Fibroblast of skin of scalp (primary cell): ENCODE data around the gene PAQR7. TPM values are rescaled to one million over a fixed set of nuclear protein-coding genes. Genes with fewer than 3 reads are reported as not detected.

Source experiments
- DNase-seq: peaks from one replicate; pipeline ENCODE4 v3.0.0-alpha.2; 2013
- polyA plus RNA-seq, 2 experiments: library from polyadenylated mRNA; unstranded; fragments of 120-200 nt; gene quantifications; one replicate each; pipeline ENCODE4 v1.2.1, GENCODE V29; 2013; ENCODE audit not compliant: insufficient read length in 2 of 2

The PAQR7 gene, protein sequence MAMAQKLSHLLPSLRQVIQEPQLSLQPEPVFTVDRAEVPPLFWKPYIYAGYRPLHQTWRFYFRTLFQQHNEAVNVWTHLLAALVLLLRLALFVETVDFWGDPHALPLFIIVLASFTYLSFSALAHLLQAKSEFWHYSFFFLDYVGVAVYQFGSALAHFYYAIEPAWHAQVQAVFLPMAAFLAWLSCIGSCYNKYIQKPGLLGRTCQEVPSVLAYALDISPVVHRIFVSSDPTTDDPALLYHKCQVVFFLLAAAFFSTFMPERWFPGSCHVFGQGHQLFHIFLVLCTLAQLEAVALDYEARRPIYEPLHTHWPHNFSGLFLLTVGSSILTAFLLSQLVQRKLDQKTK
- 13.2 TPM for polyA plus RNA-seq (2013, experiment 1 of 2; ENCODE audit: insufficient read length)
- 12.6 TPM for polyA plus RNA-seq (2013, experiment 2 of 2; ENCODE audit: insufficient read length)

DNA sequence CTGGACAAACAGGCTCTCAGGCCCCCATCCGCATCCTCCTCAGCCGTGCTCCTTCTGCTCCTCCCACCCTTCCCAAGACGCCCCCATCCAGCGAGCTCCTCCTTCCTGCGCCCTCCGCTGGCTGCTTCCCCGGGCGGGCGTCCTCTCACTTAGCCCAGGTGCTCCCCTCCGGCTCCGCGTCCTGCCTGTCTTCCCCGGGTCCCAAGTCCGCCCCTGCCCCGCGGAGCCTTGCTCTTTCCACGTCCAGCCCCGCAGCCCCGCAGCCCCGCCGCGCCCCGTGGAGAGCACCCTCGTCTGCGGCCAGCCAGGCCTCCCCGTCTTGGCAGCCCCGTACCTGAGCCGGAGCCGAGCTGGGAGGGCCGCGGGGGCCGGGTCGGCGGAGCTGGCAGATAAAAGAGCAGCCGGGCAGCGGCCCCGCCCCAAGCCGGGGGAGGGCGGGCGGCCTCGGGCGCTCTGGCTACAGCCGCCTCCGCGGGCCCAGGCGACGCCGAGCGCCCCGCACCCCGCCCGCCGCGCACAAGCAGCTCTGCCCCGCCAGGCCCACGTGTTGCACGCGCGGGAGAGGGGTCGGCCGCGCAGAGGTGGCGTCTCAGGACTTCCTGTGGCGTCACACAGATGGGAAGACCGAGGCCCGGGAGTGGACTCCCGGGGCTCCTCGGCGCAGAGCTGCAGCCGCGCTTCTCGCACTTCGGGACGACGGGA, at the start of gene PAQR7:
TSS of gene PAQR7 (minus strand) at position 555 of the 702 bp plus-strand sequence. CDS start 11,869 bp downstream, outside the sequence.
- DNase-seq: peak; percentile 86

DNA sequence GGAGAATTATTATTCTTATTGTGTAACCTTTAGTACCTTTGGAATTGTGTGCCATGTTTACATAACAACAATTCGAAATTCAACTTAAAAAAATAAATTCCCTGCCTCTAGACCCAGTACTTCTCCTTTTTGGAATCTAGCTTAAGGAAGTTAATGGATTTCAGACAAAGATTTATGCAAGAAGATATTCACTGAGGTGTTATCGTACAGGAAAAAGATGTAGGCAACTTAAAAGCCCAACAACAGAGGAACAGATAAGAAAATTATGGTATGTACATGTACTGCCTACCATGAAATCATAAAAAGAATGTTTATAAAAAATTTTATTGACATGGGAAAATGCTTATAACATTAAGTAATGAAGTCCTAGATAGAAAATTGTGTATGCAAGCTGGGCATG, 48.9 kb upstream of the PAQR7 start:
- no peak for DNase-seq

- DNase-seq: peak; percentile 19
These were observed 47.6 kb upstream of the PAQR7 start for GRCh38 chr1:25922971-25923552.

DNA sequence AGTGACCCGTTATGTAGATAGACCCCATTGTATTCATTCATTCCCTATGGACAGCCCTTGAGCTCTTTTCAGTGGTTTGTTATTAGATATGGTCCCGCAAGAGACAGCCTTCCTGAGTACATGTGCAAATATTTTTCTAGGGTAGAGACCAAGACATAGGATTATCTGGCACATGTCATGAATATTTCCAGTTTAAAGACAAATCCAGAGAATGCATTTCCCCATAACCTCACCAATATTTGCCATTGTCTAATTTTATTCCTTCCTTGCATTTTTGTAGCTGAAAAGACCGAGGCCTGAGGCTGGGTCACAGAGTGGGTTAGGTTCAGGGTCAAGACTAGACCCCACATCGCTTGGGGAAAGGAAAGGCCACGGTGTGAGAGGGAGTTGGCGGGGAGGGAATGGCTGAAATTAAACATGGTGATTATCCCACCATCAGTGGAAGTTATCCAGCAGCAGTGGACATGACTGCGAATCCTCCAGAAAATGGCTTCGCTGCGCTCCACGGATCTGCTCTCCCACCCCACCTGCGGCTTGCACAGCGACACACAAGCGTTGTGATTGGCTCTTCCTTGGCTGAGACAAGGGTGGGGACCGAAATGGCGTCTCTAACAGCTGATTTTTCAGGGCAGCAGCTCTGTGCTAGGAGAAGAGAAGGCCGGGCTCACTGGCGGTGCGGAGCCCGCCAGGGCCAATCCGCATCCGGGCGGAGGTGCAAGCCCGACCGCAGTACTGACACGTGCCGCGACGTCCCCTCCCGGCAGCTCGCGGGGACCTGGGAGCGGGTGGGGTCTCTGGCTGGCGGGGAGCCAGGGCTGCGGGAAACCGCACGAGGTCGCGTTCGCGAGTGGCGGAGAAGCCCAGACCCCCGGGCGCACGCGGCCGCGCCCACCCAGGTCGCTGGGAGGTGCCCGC, 46.8 kb upstream of the PAQR7 start:
- peak; percentile 33 for DNase-seq

- DNase-seq: no peak
These were observed 43.1 kb upstream of the PAQR7 start for GRCh38 chr1:25918615-25919014.

GRCh38 chr1:25917996-25918395, 42.5 kb upstream of the PAQR7 start:
- peak; percentile 24 for DNase-seq

- no peak for DNase-seq
These were observed 41.0 kb upstream of the PAQR7 start for GRCh38 chr1:25916460-25916859.

DNA sequence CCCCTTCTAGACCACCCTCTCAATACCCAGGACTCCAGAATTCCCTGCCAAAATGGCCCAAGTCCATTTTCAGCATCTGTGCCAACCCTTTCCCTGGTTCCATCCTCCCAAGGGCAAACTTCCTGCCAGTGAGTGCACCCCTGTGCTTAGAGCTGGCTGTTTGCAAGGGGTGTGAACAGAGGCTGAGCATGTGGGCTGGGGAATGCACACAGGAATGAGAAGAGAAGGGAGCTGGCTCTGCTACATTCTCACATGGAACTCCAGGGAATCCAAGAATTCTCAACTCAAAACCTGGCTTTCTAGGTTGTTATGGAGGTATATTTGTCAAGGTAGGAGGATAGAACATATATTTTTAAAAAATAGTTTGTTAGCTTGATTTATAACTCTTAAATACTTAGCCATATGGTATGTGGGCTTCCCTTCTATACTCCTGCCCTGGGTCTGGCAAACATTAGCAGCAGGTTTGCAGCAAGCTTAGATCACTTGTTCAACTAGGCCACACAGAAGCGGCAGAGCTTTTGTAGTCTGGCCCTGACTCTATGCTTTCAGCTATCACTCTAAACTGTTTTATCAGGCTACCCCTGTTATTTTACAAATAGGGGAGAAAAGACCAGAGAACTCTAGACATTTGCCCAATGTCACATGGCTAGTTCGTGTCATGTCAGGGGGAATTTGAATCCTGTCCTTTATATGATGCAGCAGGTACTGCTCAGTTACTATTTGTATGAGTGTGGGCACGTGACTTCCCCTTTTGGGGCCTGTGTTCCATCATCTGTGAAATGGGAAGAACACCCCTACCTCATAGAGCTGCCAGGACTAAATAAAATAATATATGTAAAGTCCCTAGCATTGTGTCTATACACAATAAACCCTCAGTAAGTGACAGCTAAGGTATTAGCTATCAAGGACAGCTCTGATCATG, 38.8 kb upstream of the PAQR7 start:
- peak; percentile 44 for DNase-seq

GRCh38 chr1:25913206-25913605, 37.7 kb upstream of the PAQR7 start:
- DNase-seq: no peak

- peak; percentile 90 for DNase-seq
These were observed 36.7 kb upstream of the PAQR7 start for GRCh38 chr1:25912076-25912831.

- DNase-seq: no peak
These were observed 35.7 kb upstream of the PAQR7 start for GRCh38 chr1:25911162-25911561.

- no peak for DNase-seq
These were observed 33.5 kb upstream of the PAQR7 start for GRCh38 chr1:25909040-25909439.

DNA sequence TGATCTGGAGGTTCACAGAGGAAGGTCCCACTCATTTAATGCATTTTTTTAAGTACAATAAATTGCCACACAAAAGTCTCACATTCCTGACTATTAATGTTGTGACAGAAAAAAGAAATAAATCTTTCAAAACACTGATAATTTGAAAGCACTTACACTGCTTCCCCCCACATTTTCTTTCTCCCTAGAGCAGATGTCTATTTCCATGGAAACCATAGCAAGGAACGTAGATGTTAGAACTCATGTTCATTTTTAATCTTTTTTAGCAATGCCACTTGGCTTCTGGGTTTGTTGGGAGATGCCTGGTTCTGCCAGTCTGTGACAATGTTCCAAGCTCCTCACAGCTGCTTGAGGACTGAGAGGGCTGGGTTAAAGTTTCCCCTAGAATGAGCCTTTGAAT, 32.7 kb upstream of the PAQR7 start:
- DNase-seq: no peak

GRCh38 chr1:25907601-25908000, 32.1 kb upstream of the PAQR7 start:
- DNase-seq: no peak

DNA sequence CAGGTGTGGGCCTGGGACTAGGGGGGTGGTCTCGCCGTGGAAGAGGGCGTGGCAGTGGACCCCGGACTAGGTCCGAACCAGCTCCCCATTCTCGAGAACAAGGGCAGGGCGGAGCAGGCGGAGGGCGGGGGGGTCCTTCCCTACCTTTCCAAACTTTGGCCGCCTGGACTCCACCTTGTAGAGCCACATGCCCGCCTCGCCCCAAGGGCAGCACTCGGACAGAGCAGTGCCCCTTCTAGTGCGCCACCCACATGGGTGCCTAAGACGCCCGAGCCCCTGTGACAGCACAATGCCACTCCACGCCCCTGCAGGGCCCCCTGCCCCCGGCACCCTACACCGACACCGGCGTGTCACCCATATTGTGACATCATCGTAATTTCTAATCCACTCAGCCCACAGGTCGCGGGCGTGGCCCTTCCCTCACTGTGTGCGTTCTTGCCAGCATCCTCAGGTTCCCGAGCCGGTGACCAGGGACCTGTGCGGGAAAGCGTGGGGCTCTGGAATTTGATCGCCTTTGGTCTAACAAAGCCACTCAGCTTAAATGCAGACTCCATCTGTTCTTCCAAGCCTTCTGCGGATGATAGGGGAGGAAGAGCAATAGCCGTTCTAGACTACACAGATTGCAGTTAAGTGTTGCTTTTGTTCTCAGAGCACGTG, 31.3 kb upstream of the PAQR7 start:
- no peak for DNase-seq

DNA sequence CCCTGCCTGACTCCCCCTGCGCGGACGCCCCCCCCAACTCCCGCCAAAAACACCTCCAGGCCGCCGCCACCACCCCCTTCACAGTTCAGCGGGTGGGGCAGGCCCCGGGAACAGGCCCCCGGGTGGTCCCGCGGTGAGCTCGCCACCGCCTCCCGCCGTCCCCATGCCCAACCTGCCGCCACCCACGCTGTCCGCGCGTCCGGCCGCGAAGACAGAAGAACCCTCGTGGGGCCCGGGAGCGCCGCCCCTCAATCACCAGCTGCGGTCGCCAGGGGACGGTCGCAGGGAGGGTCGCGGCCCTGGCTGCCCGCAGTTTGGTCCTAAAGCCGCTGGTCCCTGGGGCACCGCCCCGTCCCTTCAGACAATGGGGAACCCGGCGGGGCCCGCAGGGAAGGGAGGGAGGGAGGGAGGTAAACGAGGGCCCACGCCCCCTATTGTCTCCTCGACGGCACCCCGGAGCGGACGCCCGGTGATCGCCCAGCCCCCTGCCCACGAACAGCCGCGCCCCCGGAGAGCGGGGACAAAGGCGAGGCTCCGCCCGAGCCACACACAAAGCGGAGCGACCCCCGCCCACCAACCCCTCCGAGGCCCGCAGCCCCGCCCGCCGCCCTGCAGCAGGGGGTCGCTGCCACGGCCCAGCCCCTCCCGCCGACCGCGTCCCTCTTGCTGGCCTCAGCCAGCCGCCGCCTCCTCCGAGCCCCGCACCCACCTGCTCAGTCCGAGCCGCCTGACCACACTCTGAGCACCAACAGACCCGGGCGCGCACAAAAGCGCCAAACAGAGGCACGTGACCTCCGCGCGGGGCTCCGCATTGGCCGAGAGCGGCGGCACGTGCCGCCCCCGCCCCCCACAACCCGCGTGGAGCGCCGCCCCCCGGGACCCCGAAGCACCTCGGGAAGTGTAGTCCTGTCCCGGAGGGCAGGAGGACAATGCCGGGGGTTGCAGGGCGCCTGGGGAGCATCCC, 30.5 kb upstream of the PAQR7 start, which contains the start of gene STMN1:
TSS of gene STMN1 (minus strand) at position 740 of the 964 bp plus-strand sequence. CDS start 1,743 bp downstream, outside the sequence.
- peak; percentile 95 for DNase-seq

GRCh38 chr1:25904943-25905679, 29.6 kb upstream of the PAQR7 start:
- DNase-seq: peak; percentile 94

- DNase-seq: no peak
These were observed 28.5 kb upstream of the PAQR7 start for GRCh38 chr1:25903986-25904385.
